Measurements from ENCODE around the gene HHIPL1. TPM values are rescaled to one million over a fixed set of nuclear protein-coding genes. Genes with fewer than 3 reads are reported as not detected.

The HHIPL1 gene
- total and polyA plus RNA-seq, 2 of the 8 experiments (the other 6 are each of a cell fraction or from before 2014, with no cell fraction given) = 1.5 to 2.6 TPM

DNA sequence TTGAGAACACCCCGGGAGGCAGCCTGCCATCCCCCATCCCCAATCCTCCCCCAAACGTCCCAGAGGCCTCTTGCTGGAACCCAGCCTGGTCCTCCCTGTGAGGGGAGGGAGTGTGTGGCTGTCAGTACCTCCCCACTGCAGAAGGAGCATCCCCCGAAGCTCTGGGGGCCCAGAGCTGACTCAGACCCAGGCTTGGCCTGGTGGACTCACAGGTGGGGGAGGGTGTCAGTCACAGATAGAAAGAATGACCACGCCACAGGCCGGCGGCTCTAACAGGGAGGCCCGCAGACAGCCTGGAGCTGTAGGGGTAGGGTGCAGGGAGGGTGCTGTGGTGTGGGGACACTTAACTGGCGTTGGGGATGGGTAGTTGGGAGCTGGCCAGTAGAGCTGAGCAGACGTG lies 5.3 kb downstream of the HHIPL1 start (continued):
- no peak for TF ChIP-seq SUZ12 (IDR thresholded peaks at IDR 0.05; ENCODE audit: low read length)
- no peak for TF ChIP-seq CEBPB (IDR thresholded peaks at IDR 0.05; ENCODE audit: low read depth, low read length)
- no peak for TF ChIP-seq KDM5A (IDR thresholded peaks at IDR 0.05; ENCODE audit: low read length)

Measured in H1 (cell line).